PFSK-1 (cell line): ENCODE results near the gene INF2.

Experiments used
- POLR2AphosphoS5 ChIP-seq: IDR thresholded peaks from 2 replicates; pipeline ENCODE4 v1.6.1; 2012; ENCODE audit warnings: low read depth, mild to moderate bottlenecking, control low read depth, low read length, moderate library complexity
- SIN3A ChIP-seq: IDR thresholded peaks from 2 replicates; pipeline ENCODE4 v1.6.1; 2012; ENCODE audit warnings: mild to moderate bottlenecking, low read length, moderate library complexity, borderline replicate concordance; ENCODE audit not compliant: insufficient read depth
- TAF1 ChIP-seq: IDR thresholded peaks from 2 replicates; pipeline ENCODE4 v1.6.1; 2012; ENCODE audit warnings: low read length, control low read depth, borderline replicate concordance; ENCODE audit not compliant: insufficient read depth

GRCh38 chr14:104685998-104686610 is 3.3 kb upstream of the INF2 start:
- no peak for TF ChIP-seq POLR2AphosphoS5
- TF ChIP-seq SIN3A, result no peak
- TF ChIP-seq TAF1, result no peak
